PC-9 (cell line): ENCODE results near the gene TNFRSF12A. TPM values are rescaled to one million over a fixed set of nuclear protein-coding genes. Genes with fewer than 3 reads are reported as not detected.
A peak's percentile ranks its signal among the peaks of the same experiment; 100 is the strongest.

Source experiments
- BruUV-seq: library from RNA; stranded (reverse); fragments of 400-500 nt; replicated peaks from 2 replicates; lab custom pipeline; 2021; lab: Mats Ljungman, UMichigan
- CTCF ChIA-PET: fragments of 300-600 bp; sonication (Branson Sonifier 250); formaldehyde crosslinking; loops from one replicate; lab custom pipeline; 2022; ENCODE audit warnings: antibody characterized with exemption; lab: Charles Lee
- POLR2A ChIA-PET: fragments of 300-600 bp; sonication (Branson Sonifier 250); formaldehyde crosslinking; loops from one replicate; lab custom pipeline; 2022; ENCODE audit warnings: antibody characterized with exemption; ENCODE audit not compliant: unreplicated experiment; lab: Charles Lee
- DNase-seq, 2 experiments: peaks; one replicate each; pipeline versions ENCODE4 v3.0.0 to v3.0.0-alpha.2; 2015 to 2022; ENCODE audit warnings: mixed read lengths in 1 of 2
- H2AFZ ChIP-seq: fragments of 200-600 bp; sonication (generic); 2 replicates; pipeline ENCODE4 v1.8.1; 2017; ENCODE audit warnings: antibody characterized with exemption
- H3F3A ChIP-seq: fragments of 200-600 bp; sonication (generic); 2 replicates; pipeline ENCODE4 v1.8.1; 2017; ENCODE audit warnings: antibody characterized with exemption, mild to moderate bottlenecking, low read depth; ENCODE audit not compliant: insufficient read depth
- H3K27ac ChIP-seq: fragments of 200-600 bp; sonication (generic); 2 replicates; pipeline ENCODE4 v1.6.1; 2016; ENCODE audit warnings: mixed run types
- H3K27me3 ChIP-seq: fragments of 200-600 bp; sonication (generic); 2 replicates; pipeline ENCODE4 v1.6.1; 2016; ENCODE audit warnings: low read depth, mixed run types; ENCODE audit not compliant: insufficient read depth
- H3K36me3 ChIP-seq: fragments of 200-600 bp; sonication (generic); 2 replicates; pipeline ENCODE4 v1.6.1; 2016; ENCODE audit warnings: low read depth, mixed run types
- H3K4me1 ChIP-seq: fragments of 200-600 bp; sonication (generic); replicated peaks from 2 replicates; pipeline ENCODE4 v1.6.1; 2016; ENCODE audit warnings: mixed run types; ENCODE audit not compliant: insufficient read depth
- H3K4me2 ChIP-seq: fragments of 200-600 bp; sonication (generic); 2 replicates; pipeline ENCODE4 v1.6.1; 2017; ENCODE audit warnings: mixed run types
- H3K4me3 ChIP-seq: fragments of 200-600 bp; sonication (generic); 2 replicates; pipeline ENCODE4 v1.6.1; 2016; ENCODE audit warnings: mixed run types
- H3K79me2 ChIP-seq: fragments of 200-600 bp; sonication (generic); 2 replicates; pipeline ENCODE4 v1.6.1; 2017; ENCODE audit warnings: low read depth, mixed run types
- H3K9me2 ChIP-seq: fragments of 200-600 bp; sonication (generic); 2 replicates; pipeline ENCODE4 v1.8.1; 2017; ENCODE audit warnings: mild to moderate bottlenecking; ENCODE audit not compliant: insufficient read depth
- H3K9me3 ChIP-seq: fragments of 200-600 bp; sonication (generic); 2 replicates; pipeline ENCODE4 v1.8.1; 2016; ENCODE audit warnings: low read depth; ENCODE audit not compliant: insufficient read depth
- H4K20me1 ChIP-seq: fragments of 200-600 bp; sonication (generic); 2 replicates; pipeline ENCODE4 v1.8.1; 2017; ENCODE audit not compliant: insufficient read depth
- EZH2 ChIP-seq: fragments of 200-600 bp; sonication (generic); IDR thresholded peaks from 2 replicates; pipeline ENCODE4 v1.8.0; 2017; ENCODE audit warnings: antibody characterized with exemption, low read depth
- intact Hi-C: fragments of 100-400 bp; cut with micrococcal nuclease; formaldehyde crosslinking; loops from one replicate; pipeline ENCODE4 v1.10.0; 2022; ENCODE audit not compliant: unreplicated experiment
- total RNA-seq: library from RNA; stranded (reverse); gene quantifications from 2 replicates; pipeline ENCODE4 v1.2.3, GENCODE V29; 2021
- TF ChIP-seq, protein P1 (sequence below): fragments of 200-600 bp; sonication (generic); conservative IDR thresholded peaks from 2 replicates; pipeline ENCODE4 v1.6.1; 2017; ENCODE audit warnings: mixed run types, antibody characterized with exemption, mild to moderate bottlenecking, moderate library complexity

Gene TNFRSF12A
- total RNA-seq, 1 experiment from 2014 or later, result 226 TPM

DNA sequence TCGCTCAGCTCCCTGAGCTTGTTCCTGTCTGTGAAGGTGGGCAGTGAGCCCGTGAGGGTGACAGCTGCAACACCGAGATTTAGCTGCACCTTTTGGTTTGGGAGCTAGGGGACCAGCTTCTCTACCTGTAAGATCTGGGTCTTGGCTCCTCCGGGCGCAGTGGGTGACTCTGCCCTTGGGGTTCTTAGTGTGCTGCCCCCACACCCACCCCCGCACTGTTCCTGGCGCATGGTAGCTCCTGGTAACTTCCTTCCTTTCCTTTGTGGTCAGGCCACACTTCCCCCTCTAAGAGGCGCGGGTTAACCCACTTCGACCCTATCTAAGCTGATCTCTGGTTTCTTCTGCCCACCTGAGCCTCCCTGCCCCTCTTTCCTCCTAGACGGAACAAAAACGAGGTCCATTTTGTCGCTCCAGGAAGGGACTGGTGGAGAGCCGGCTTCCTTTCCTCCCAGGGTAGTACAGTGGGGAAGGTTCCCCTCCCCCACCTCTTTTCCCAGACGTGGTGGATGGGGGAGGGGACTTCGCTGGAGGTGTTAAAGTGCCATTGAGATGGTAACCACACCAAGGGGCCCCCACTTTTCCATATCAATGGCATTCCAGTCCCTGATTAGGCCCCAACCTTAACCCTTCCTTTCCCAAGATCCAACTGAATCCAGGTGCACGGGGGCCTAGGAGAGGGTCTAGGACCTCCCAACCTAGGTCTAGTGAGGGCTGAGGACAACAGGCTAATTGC is 12.0 kb upstream of the TNFRSF12A start:
- POLR2A ChIA-PET, result interaction anchor here (0.6 kb wide), 1 partner anchor 15 kb away, joined by 3 read pairs; no protein-coding TSS in a partner anchor
- Histone ChIP-seq H3K79me2 (peaks cover 12% of the 10 kb centered on the region; the same call in 1 of the 2 replicates), H3K27ac (peak overlapping the region; percentile 67), H4K20me1 (no peaks in the 10 kb centered on the region), H3K36me3 (no peaks in the 10 kb centered on the region), H3K4me2 (peak overlapping the region; percentile 72), H3K4me1 (peaks cover 74% of the 10 kb centered on the region), H3F3A (peaks cover 62% of the 10 kb centered on the region), H3K9me2 (no peaks in the 10 kb centered on the region), H2AFZ (no peak overlapping the region), H3K9me3 (no peaks in the 10 kb centered on the region), H3K4me3 (no peak overlapping the region), H3K27me3 (no peaks in the 10 kb centered on the region)
- BruUV-seq, result no TSS peak
- no peak for DNase-seq
- intact Hi-C loops, result no loop called here
- CTCF ChIA-PET, result interaction anchor here (0.7 to 1.1 kb wide), 2 partner anchors 13 to 16 kb away, joined by 3 to 6 read pairs; no protein-coding TSS in a partner anchor
- TF ChIP-seq, protein P1, sequence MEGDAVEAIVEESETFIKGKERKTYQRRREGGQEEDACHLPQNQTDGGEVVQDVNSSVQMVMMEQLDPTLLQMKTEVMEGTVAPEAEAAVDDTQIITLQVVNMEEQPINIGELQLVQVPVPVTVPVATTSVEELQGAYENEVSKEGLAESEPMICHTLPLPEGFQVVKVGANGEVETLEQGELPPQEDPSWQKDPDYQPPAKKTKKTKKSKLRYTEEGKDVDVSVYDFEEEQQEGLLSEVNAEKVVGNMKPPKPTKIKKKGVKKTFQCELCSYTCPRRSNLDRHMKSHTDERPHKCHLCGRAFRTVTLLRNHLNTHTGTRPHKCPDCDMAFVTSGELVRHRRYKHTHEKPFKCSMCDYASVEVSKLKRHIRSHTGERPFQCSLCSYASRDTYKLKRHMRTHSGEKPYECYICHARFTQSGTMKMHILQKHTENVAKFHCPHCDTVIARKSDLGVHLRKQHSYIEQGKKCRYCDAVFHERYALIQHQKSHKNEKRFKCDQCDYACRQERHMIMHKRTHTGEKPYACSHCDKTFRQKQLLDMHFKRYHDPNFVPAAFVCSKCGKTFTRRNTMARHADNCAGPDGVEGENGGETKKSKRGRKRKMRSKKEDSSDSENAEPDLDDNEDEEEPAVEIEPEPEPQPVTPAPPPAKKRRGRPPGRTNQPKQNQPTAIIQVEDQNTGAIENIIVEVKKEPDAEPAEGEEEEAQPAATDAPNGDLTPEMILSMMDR, result no peak
- no peak for TF ChIP-seq EZH2

DNA sequence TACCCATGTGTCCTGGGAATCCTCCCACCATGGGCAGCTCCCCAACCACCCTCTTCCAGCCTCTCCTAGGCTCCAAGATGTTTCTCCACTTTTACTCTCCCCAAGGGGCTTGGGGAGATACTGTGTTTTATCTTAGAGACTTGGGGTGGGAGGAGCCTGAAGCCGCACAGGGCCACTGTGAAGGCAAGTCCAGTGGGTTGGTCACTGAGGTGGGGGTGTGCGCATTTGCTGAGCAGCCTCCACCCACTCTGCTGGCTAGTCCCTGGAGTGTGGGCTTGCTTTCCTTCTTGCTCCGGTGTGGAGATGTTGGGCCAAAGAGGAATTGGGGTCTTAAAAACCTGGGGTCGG is 11.5 kb upstream of the TNFRSF12A start:
- intact Hi-C loops, result no loop called here

More for the DNA sequence above, 11.5 kb upstream of the TNFRSF12A start:
- Histone ChIP-seq H3K36me3 (no peaks in the 10 kb centered on the region), H3K9me2 (no peaks in the 10 kb centered on the region), H4K20me1 (no peaks in the 10 kb centered on the region), H3K79me2 (peaks cover 12% of the 10 kb centered on the region; the same call in 1 of the 2 replicates), H3K4me1 (peaks cover 79% of the 10 kb centered on the region), H3K4me3 (no peak overlapping the region), H3K9me3 (no peaks in the 10 kb centered on the region), H3K27me3 (no peaks in the 10 kb centered on the region), H2AFZ (no peak overlapping the region), H3F3A (peaks cover 67% of the 10 kb centered on the region), H3K4me2 (peak overlapping the region; percentile 72), H3K27ac (peak overlapping the region; percentile 67)
- no TSS peak for BruUV-seq
- ChIA-PET CTCF (no interaction called here), POLR2A (no interaction called here)
- TF ChIP-seq, protein P1, result no peak
- TF ChIP-seq EZH2, result no peak
- DNase-seq, result no peak
